Stimulated activated CD8-positive, alpha-beta memory T cell treated with anti-CD3 and anti-CD28 coated beads, Interleukin-7, amount 100 ng/mL, for 4 hours (primary cell): Measurements from ENCODE around the gene CADPS.

Source experiments
- DNase-seq, 2 donors: peaks; one replicate each; pipeline ENCODE4 v3.0.0-alpha.2; 2020; ENCODE audit warnings: low read depth in 2 of 2

CADPS gene

GRCh38 chr3:62502315-62503300 is 372.6 kb downstream of the CADPS start:
- no peak for DNase-seq

DNA sequence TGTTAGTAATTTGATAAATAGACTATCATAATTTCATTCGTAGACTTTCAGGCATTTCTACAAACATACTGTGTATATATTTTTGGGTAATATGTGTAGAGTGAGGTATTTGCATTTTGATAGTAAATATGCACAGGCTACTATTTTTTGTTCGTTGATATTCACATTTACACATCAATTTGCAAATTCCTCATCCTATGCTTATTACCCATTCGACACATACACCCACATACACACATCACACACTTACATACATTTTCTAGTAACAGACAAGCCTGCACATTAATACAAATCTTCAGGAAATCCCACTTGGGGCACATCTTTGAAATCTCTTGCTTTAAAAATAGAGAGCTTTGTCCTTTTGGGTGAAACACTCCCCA is 373.9 kb downstream of the CADPS start:
- no peak for DNase-seq

DNA sequence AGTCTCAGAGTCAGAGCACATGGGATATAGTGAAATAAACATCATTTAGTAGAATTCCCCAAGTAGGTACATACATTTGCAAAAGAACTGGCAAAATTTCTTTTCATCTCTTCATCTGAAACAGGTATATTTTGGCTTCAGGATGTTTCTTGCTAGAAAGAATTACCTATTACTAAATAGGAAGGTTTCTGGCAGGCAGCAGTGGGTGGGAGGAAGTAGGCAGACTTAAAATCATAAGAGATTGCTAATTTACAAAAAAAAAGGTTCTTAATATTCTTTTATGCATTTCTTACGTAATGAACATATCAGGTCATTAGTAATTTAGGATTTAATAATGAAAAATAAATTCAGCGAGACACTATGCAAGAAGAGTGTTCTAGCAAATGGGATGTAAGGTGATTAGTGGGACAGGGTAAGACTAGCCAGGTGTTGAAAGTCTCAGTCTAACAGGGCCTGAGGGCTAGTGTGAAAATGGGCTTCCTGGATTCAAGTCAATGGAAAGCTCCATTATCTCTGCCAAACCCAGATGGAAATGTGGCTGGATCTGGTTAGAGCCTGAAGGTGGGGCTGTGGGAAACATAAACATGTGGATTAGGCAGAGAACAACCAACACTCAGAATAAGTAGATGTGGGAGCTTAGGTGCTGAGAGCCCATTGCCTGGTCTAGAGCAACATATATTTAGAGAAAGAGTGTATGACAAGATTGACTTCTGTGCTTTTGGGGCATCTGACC is 374.5 kb downstream of the CADPS start:
- no peak for DNase-seq

- no peak for DNase-seq
Measured at GRCh38 chr3:62497156-62497555, 378.1 kb downstream of the CADPS start.

- no peak for DNase-seq
Measured at GRCh38 chr3:62496503-62496902, 378.7 kb downstream of the CADPS start.

- no peak for DNase-seq
Measured at GRCh38 chr3:62493109-62493801, 382.0 kb downstream of the CADPS start.

DNA sequence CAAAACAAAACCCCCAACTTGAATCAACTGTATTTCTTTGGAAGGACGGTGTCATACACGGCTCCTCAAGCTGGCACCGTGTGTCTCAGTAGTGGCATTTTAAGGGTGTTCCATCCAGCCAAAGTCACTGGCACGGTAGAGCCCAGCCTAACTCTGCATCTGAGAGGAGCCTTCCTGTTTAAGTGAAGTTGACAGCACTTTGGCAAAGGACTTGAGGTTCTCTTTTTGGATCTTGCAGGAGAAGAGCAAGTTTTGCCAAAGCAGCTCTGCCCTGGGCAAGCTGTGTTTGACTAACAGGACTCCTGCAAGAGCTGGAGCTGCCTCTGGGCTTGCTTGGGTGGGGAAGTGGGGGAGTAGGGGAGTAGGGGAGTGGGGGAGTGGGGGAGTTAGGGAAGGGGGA is 392.3 kb downstream of the CADPS start:
- no peak for DNase-seq

DNA sequence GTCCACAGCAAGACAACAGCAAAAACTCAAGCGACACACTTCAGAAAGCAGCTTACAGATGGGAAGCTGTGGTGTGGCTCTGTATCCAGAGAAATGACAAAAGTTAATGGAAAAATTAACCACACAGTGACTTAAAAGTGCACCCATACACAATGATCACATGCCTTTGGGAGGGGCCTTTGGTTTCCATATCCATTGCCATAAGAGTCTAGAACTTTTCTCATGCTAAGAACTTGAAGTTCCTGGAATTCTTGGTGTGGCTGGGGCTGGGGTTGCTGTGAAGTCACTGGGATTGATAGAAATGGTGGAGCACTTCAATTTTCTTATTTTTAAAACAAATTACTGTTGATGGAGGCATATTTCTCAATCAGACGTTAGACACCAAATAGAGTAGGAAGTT is 393.3 kb downstream of the CADPS start:
- no peak for DNase-seq

- DNase-seq, result no peak
Measured at GRCh38 chr3:62480056-62480455, 395.2 kb downstream of the CADPS start.

GRCh38 chr3:62479326-62479725 is 395.9 kb downstream of the CADPS start:
- no peak for DNase-seq

DNA sequence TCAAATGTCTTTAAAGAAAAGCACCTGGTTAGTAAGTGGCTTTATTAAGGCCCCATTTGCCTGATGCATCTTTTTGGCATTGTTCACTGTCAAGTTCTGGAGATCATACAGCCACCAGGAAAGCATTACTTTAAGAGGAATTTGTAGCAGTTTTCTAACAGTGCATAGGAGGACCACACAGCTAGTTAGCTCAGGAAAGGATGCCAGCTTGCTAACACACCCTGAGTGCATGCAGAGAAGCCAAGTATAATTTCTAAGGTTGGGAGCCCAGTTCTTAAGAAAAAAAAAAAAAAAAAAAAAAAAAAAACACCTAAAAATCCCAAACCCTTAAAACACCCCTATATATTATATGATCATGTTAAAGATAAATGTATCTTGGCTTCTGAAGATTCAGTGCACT is 399.9 kb downstream of the CADPS start:
- DNase-seq, result no peak

GRCh38 chr3:62467966-62468722 is 407.1 kb downstream of the CADPS start:
- no peak for DNase-seq

- no peak for DNase-seq
Measured at GRCh38 chr3:62462788-62463187, 412.4 kb downstream of the CADPS start.

GRCh38 chr3:62462104-62462762 is 413.0 kb downstream of the CADPS start:
- no peak for DNase-seq

DNA sequence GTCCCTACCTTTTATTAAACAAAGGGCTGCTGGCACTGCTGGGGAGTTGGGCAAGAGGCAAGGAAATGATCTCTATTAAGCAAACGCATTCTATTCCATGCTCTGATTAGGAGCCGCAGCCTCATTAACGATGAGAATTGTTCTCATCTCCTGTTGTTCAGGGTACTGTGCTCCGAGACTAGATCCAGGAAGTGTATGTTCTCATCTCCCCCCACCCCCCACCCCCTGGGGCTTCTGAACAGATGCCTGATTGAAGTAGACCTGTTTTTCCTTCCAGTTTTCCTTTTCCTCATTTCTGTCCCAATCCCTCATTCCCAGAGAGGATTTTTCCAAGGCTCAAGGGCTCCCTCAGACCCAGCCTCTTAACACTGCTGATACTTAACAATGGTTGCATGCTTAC is 420.3 kb downstream of the CADPS start:
- no peak for DNase-seq

DNA sequence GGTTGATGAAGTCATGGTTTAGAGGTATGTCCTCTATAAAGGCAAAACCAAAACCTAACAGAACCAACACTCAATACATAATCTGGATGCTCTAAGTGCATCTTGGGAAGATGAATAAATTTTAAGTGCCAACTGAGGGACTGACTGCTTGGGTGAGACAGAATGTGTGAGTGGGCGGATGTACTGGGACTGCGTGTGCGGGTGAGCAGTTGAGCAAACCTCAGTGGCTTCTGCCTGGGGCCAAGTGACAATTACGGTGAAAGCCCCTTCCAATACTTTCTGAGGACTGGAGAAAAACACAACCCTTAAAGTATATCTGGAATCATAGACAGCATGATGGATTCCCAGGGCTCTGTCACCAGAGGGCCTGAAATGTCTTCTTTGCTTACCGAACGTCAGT is 421.8 kb downstream of the CADPS start:
- no peak for DNase-seq

GRCh38 chr3:62451211-62451887 is 423.9 kb downstream of the CADPS start:
- DNase-seq, result no peak

GRCh38 chr3:62446337-62446940 is 428.8 kb downstream of the CADPS start:
- DNase-seq, result no peak

DNA sequence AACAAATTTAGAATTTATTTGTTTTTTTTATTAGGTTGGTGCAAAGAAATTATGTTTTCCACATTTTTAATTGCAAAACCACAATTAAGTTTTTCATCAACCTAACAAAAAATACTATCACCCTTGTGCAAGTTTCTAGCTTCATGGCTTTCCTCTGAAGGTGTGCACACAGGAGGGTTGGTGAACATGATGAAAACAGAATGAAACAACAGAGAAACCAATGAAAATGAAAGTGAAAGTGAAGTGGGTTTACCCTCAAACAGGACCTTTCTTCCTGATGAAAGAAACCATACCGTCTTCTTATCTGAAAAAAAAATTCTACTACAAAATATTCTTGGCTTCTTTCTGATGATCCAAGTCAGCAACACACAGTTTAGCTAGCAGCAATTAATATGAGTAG is 429.9 kb downstream of the CADPS start:
- no peak for DNase-seq

- no peak for DNase-seq
Measured at GRCh38 chr3:62439978-62440377, 435.2 kb downstream of the CADPS start.
